ENCODE results near the gene SNX9. TPM values are rescaled to one million over a fixed set of nuclear protein-coding genes. Genes with fewer than 3 reads are reported as not detected.

SNX9 gene
- total and polyA plus RNA-seq, 2 donors (not counting 1 experiment from before 2014, with no cell fraction given): 10.0 to 50.7 TPM

GRCh38 chr6:157806131-157806855 lies 16.8 kb upstream of the SNX9 start:
- H3K27ac Mint-ChIP-seq: no peak overlapping the region
- no CpG with 5 or more reads among the region's 3 CpGs for WGBS (ENCODE audit: insufficient coverage)
- H3K4me1 Mint-ChIP-seq: no peaks in the 10 kb centered on the region
- H3K4me1 ChIP-seq (ENCODE audit: control insufficient read depth in 2 of 2, insufficient read depth in 2 of 2, low read length in 2 of 2): no peaks in the 10 kb centered on the region
- no peak for DNase-seq
- POLR2A ChIA-PET: no interaction called here
- peaks cover 2 to 10% (median 4%) of the 10 kb centered on the region in 3 donors for H3K9me3 ChIP-seq (ENCODE audit: control extremely low read depth in 1 of 3, control insufficient read depth in 2 of 3, insufficient read depth in 1 of 3, low read length in 2 of 3)
- no peaks in the 10 kb centered on the region for H3K36me3 ChIP-seq (replicated peaks in 1 of 2; ENCODE audit: control extremely low read depth in 1 of 2, control insufficient read depth in 1 of 2, extremely low read depth in 1 of 2, insufficient read depth in 2 of 2, low read length in 1 of 2)
- no peak overlapping the region for H3K4me3 Mint-ChIP-seq
- H3K27me3 Mint-ChIP-seq: no peaks in the 10 kb centered on the region
- no peak overlapping the region for H3K4me2 ChIP-seq (replicated peaks; ENCODE audit: low read depth, low read length, poor library complexity, severe bottlenecking)
- H3K27me3 ChIP-seq (replicated peaks in 1 of 4; ENCODE audit: control extremely low read depth in 1 of 4, control insufficient read depth in 3 of 4, insufficient read depth in 4 of 4, low read length in 3 of 4): peaks cover 0 to 3% (median 0%) of the 10 kb centered on the region in 4 experiments
- peaks cover 4% of the 10 kb centered on the region for H3K9me3 Mint-ChIP-seq (ENCODE audit: insufficient read depth)
- H4K20me1 ChIP-seq (ENCODE audit: control insufficient read depth, insufficient read depth, low read length, poor library complexity, severe bottlenecking): no peaks in the 10 kb centered on the region
- H3K79me2 ChIP-seq (ENCODE audit: control insufficient read depth, insufficient read depth, low read length): no peaks in the 10 kb centered on the region
- H2AFZ ChIP-seq (ENCODE audit: insufficient read depth, low read depth, low read length, poor library complexity, severe bottlenecking): no peak overlapping the region
- CTCF ChIA-PET: no interaction called here
- TF ChIP-seq, protein P1, sequence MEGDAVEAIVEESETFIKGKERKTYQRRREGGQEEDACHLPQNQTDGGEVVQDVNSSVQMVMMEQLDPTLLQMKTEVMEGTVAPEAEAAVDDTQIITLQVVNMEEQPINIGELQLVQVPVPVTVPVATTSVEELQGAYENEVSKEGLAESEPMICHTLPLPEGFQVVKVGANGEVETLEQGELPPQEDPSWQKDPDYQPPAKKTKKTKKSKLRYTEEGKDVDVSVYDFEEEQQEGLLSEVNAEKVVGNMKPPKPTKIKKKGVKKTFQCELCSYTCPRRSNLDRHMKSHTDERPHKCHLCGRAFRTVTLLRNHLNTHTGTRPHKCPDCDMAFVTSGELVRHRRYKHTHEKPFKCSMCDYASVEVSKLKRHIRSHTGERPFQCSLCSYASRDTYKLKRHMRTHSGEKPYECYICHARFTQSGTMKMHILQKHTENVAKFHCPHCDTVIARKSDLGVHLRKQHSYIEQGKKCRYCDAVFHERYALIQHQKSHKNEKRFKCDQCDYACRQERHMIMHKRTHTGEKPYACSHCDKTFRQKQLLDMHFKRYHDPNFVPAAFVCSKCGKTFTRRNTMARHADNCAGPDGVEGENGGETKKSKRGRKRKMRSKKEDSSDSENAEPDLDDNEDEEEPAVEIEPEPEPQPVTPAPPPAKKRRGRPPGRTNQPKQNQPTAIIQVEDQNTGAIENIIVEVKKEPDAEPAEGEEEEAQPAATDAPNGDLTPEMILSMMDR (IDR thresholded peaks at IDR 0.05): no peak
- no peak for TF ChIP-seq EZH2 (IDR thresholded peaks at IDR 0.05; ENCODE audit: borderline replicate concordance, insufficient read depth, low read depth, low read length, poor library complexity, severe bottlenecking)
- no peak for ATAC-seq (ENCODE audit: low read depth)
- H3K9ac ChIP-seq (ENCODE audit: low read length): no peak overlapping the region
- intact Hi-C loops (cut with micrococcal nuclease): no loop called here
- H3K27ac ChIP-seq (ENCODE audit: low read length in 2 of 2): no peak overlapping the region
- H3K4me3 ChIP-seq (ENCODE audit: control extremely low read depth in 1 of 5, extremely low read depth in 1 of 5, insufficient read depth in 1 of 5, low read depth in 2 of 5, low read length in 4 of 5): no peak overlapping the region

- Histone ChIP-seq H3K9me3 (ENCODE audit: control extremely low read depth in 1 of 3, control insufficient read depth in 2 of 3, insufficient read depth in 1 of 3, low read length in 2 of 3) (peaks cover 2 to 10% (median 4%) of the 10 kb centered on the region in 3 donors), H3K9ac (ENCODE audit: low read length) (no peak overlapping the region), H2AFZ (ENCODE audit: insufficient read depth, low read depth, low read length, poor library complexity, severe bottlenecking) (no peak overlapping the region), H3K79me2 (ENCODE audit: control insufficient read depth, insufficient read depth, low read length) (no peaks in the 10 kb centered on the region), H4K20me1 (ENCODE audit: control insufficient read depth, insufficient read depth, low read length, poor library complexity, severe bottlenecking) (no peaks in the 10 kb centered on the region), H3K27ac (ENCODE audit: low read length in 2 of 2) (no peak overlapping the region), H3K27me3 (replicated peaks in 1 of 4; ENCODE audit: control extremely low read depth in 1 of 4, control insufficient read depth in 3 of 4, insufficient read depth in 4 of 4, low read length in 3 of 4) (peaks cover 0 to under 1% (median 0%) of the 10 kb centered on the region in 4 experiments), H3K4me1 (ENCODE audit: control insufficient read depth in 2 of 2, insufficient read depth in 2 of 2, low read length in 2 of 2) (no peaks in the 10 kb centered on the region), H3K36me3 (replicated peaks in 1 of 2; ENCODE audit: control extremely low read depth in 1 of 2, control insufficient read depth in 1 of 2, extremely low read depth in 1 of 2, insufficient read depth in 2 of 2, low read length in 1 of 2) (no peaks in the 10 kb centered on the region), H3K4me3 (ENCODE audit: control extremely low read depth in 1 of 5, extremely low read depth in 1 of 5, insufficient read depth in 1 of 5, low read depth in 2 of 5, low read length in 4 of 5) (no peak overlapping the region), H3K4me2 (replicated peaks; ENCODE audit: low read depth, low read length, poor library complexity, severe bottlenecking) (no peak overlapping the region)
- ChIA-PET POLR2A (no interaction called here), CTCF (interaction anchor here (1.7 kb wide), 1 partner anchor 50 kb away, joined by 6 read pairs; no protein-coding TSS in a partner anchor)
- H3K4me3 Mint-ChIP-seq: no peak overlapping the region
- no peak overlapping the region for H3K27ac Mint-ChIP-seq
- DNase-seq (no peak), ATAC-seq (ENCODE audit: low read depth) (no peak)
- 94% methylated on average over 2 of the region's 3 CpGs for WGBS (ENCODE audit: insufficient coverage)
- peaks cover 4% of the 10 kb centered on the region for H3K9me3 Mint-ChIP-seq (ENCODE audit: insufficient read depth)
- no peaks in the 10 kb centered on the region for H3K27me3 Mint-ChIP-seq
- TF ChIP-seq, protein P1 (IDR thresholded peaks at IDR 0.05): no peak
- no peak for TF ChIP-seq EZH2 (IDR thresholded peaks at IDR 0.05; ENCODE audit: borderline replicate concordance, insufficient read depth, low read depth, low read length, poor library complexity, severe bottlenecking)
- H3K4me1 Mint-ChIP-seq: no peaks in the 10 kb centered on the region
- intact Hi-C loops (cut with micrococcal nuclease): no loop called here
These were observed 16.2 kb upstream of the SNX9 start for GRCh38 chr6:157806856-157807215.

All from B cell (primary cell).